Fibroblast of lung (primary cell): ENCODE data around the gene YTHDC1.

ENCODE experiments used
- EZH2 ChIP-seq: IDR thresholded peaks from 2 replicates; pipeline ENCODE4 v1.5.1; 2012; ENCODE audit warnings: low read length, control low read depth, mild to moderate bottlenecking; ENCODE audit errors: missing control alignments
- TF ChIP-seq, protein P1 (sequence below), 2 donors: IDR thresholded peaks in 1 of 2; conservative IDR thresholded peaks in 1 of 2; 1 replicate in 1 of 2; 2 replicates in 1 of 2; pipeline ENCODE4 v1.5.1; 2011 to 2012; ENCODE audit warnings: low read length in 2 of 2, control low read depth in 1 of 2, inconsistent platforms in 1 of 2, low read depth in 1 of 2, mild to moderate bottlenecking in 1 of 2

GRCh38 chr4:68336530-68336929 is 13.4 kb downstream of the YTHDC1 start:
- TF ChIP-seq, protein P1, sequence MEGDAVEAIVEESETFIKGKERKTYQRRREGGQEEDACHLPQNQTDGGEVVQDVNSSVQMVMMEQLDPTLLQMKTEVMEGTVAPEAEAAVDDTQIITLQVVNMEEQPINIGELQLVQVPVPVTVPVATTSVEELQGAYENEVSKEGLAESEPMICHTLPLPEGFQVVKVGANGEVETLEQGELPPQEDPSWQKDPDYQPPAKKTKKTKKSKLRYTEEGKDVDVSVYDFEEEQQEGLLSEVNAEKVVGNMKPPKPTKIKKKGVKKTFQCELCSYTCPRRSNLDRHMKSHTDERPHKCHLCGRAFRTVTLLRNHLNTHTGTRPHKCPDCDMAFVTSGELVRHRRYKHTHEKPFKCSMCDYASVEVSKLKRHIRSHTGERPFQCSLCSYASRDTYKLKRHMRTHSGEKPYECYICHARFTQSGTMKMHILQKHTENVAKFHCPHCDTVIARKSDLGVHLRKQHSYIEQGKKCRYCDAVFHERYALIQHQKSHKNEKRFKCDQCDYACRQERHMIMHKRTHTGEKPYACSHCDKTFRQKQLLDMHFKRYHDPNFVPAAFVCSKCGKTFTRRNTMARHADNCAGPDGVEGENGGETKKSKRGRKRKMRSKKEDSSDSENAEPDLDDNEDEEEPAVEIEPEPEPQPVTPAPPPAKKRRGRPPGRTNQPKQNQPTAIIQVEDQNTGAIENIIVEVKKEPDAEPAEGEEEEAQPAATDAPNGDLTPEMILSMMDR (conservative IDR thresholded peaks at IDR 0.05 in 1 of 2, IDR thresholded peaks at IDR 0.05 in 1 of 2; ENCODE audit: low read depth in 1 of 2, low read length in 2 of 2) = no peak
- no peak for TF ChIP-seq EZH2
